DND-41 (cell line): ENCODE data around the gene TAOK3.

Experiments used
- ATAC-seq: fragments of 200-7000 bp; cut with Tn5 transposase; 3 replicates; pipeline ENCODE4 v1.9.1; 2021; ENCODE audit warnings: low read depth; ENCODE audit not compliant: insufficient read depth
- DNase-seq: peaks from one replicate; pipeline ENCODE4 v3.0.0-alpha.2; 2020
- H2AFZ ChIP-seq: 2 replicates; pipeline ENCODE4 v1.6.0; 2012; ENCODE audit warnings: low read depth, low read length
- H3K27ac ChIP-seq: 2 replicates; pipeline ENCODE4 v1.5.1; 2012; ENCODE audit warnings: low read length, inconsistent platforms
- H3K27me3 ChIP-seq: fragments of 200-600 bp; sonication (generic); 2 replicates; pipeline ENCODE4 v1.6.0; 2012; ENCODE audit warnings: low read length, mild to moderate bottlenecking, inconsistent platforms; ENCODE audit not compliant: insufficient read depth, poor library complexity
- H3K36me3 ChIP-seq: 2 replicates; pipeline ENCODE4 v1.5.1; 2012; ENCODE audit warnings: low read length, inconsistent platforms; ENCODE audit not compliant: insufficient read depth
- H3K4me1 ChIP-seq: 2 replicates; pipeline ENCODE4 v1.5.1; 2012; ENCODE audit warnings: mild to moderate bottlenecking, low read length; ENCODE audit not compliant: insufficient read depth
- H3K4me2 ChIP-seq: 2 replicates; pipeline ENCODE4 v1.6.0; 2012; ENCODE audit warnings: mild to moderate bottlenecking, moderate library complexity, low read length, inconsistent platforms; ENCODE audit not compliant: insufficient read depth
- H3K4me3 ChIP-seq, 2 experiments: fragments of 200-600 bp in 1 of 2; shearing (Covaris generic) in 1 of 2; 2 replicates each; pipeline ENCODE4 v1.5.1; 2012 to 2016; ENCODE audit warnings: inconsistent platforms in 2 of 2, low read length in 2 of 2, mild to moderate bottlenecking in 2 of 2, low read depth in 1 of 2, moderate library complexity in 1 of 2
- H3K79me2 ChIP-seq: 2 replicates; pipeline ENCODE4 v1.6.0; 2012; ENCODE audit warnings: low read length, inconsistent platforms; ENCODE audit not compliant: insufficient read depth
- H3K9ac ChIP-seq: 2 replicates; pipeline ENCODE4 v1.6.0; 2012; ENCODE audit warnings: low read depth, mild to moderate bottlenecking, inconsistent platforms, low read length, moderate library complexity
- H3K9me3 ChIP-seq: 2 replicates; pipeline ENCODE4 v1.5.1; 2012; ENCODE audit warnings: low read length, moderate library complexity, mild to moderate bottlenecking, inconsistent platforms; ENCODE audit not compliant: insufficient read depth, severe bottlenecking
- H4K20me1 ChIP-seq: 2 replicates; pipeline ENCODE4 v1.6.0; 2012; ENCODE audit warnings: low read length; ENCODE audit not compliant: insufficient read depth
- CTCF ChIP-seq: IDR thresholded peaks from 2 replicates; pipeline ENCODE4 v1.5.1; 2012; ENCODE audit warnings: borderline replicate concordance, low read length, moderate library complexity, mild to moderate bottlenecking; ENCODE audit not compliant: poor library complexity, severe bottlenecking; ENCODE audit errors: extremely low read depth
- EZH2 ChIP-seq: IDR thresholded peaks from 3 replicates; pipeline ENCODE4 v1.6.1; 2012; ENCODE audit warnings: borderline replicate concordance, low read depth, mild to moderate bottlenecking, moderate library complexity, low read length, inconsistent platforms; ENCODE audit not compliant: severe bottlenecking

Gene TAOK3

GRCh38 chr12:118206107-118206412, 166.6 kb downstream of the TAOK3 start:
- Histone ChIP-seq H3K4me2 (no peak overlapping the region), H3K27me3 (no peaks in the 10 kb centered on the region), H3K4me1 (no peaks in the 10 kb centered on the region), H3K9me3 (no peaks in the 10 kb centered on the region), H3K27ac (no peak overlapping the region), H3K79me2 (no peaks in the 10 kb centered on the region), H3K4me3 (no peak overlapping the region), H3K9ac (no peak overlapping the region), H2AFZ (no peak overlapping the region), H3K36me3 (peaks cover 40% of the 10 kb centered on the region), H4K20me1 (no peaks in the 10 kb centered on the region)
- ATAC-seq (no peak), DNase-seq (no peak)
- TF ChIP-seq CTCF (no peak), EZH2 (no peak)

GRCh38 chr12:118193958-118194357, 178.7 kb downstream of the TAOK3 start:
- H3K27ac ChIP-seq, result no peak overlapping the region
- no peaks in the 10 kb centered on the region for H3K4me1 ChIP-seq
- H3K9ac ChIP-seq, result no peak overlapping the region
- no peaks in the 10 kb centered on the region for H3K27me3 ChIP-seq
- H3K79me2 ChIP-seq, result no peaks in the 10 kb centered on the region
- TF ChIP-seq EZH2 (no peak), CTCF (no peak)
- no peaks in the 10 kb centered on the region for H3K9me3 ChIP-seq
- H2AFZ ChIP-seq, result no peak overlapping the region
- H3K4me2 ChIP-seq, result no peak overlapping the region
- peaks cover 56% of the 10 kb centered on the region for H3K36me3 ChIP-seq
- DNase-seq (no peak), ATAC-seq (no peak)
- no peaks in the 10 kb centered on the region for H4K20me1 ChIP-seq
- no peak overlapping the region for H3K4me3 ChIP-seq

- peaks cover 56% of the 10 kb centered on the region for H3K36me3 ChIP-seq
- H3K4me3 ChIP-seq, result no peak overlapping the region
- H2AFZ ChIP-seq, result no peak overlapping the region
- H3K9me3 ChIP-seq, result no peaks in the 10 kb centered on the region
- no peaks in the 10 kb centered on the region for H3K79me2 ChIP-seq
- no peaks in the 10 kb centered on the region for H3K4me1 ChIP-seq
- H3K9ac ChIP-seq, result no peak overlapping the region
- ATAC-seq, result no peak
- no peak overlapping the region for H3K4me2 ChIP-seq
- no peaks in the 10 kb centered on the region for H4K20me1 ChIP-seq
- TF ChIP-seq CTCF, result no peak
- TF ChIP-seq EZH2, result no peak
- no peak overlapping the region for H3K27ac ChIP-seq
- no peaks in the 10 kb centered on the region for H3K27me3 ChIP-seq
- no peak for DNase-seq
Measured at GRCh38 chr12:118193477-118193876, 179.2 kb downstream of the TAOK3 start.

GRCh38 chr12:118190266-118190665, 182.4 kb downstream of the TAOK3 start:
- DNase-seq (no peak), ATAC-seq (no peak)
- H3K36me3 ChIP-seq, result peaks cover 52% of the 10 kb centered on the region; the same call in 1 of the 2 replicates
- no peak overlapping the region for H2AFZ ChIP-seq
- no peak overlapping the region for H3K4me3 ChIP-seq
- H3K27ac ChIP-seq, result no peak overlapping the region
- no peak overlapping the region for H3K9ac ChIP-seq
- TF ChIP-seq CTCF, result no peak
- TF ChIP-seq EZH2, result no peak
- no peaks in the 10 kb centered on the region for H3K79me2 ChIP-seq
- no peaks in the 10 kb centered on the region for H3K9me3 ChIP-seq
- no peak overlapping the region for H3K4me2 ChIP-seq
- H4K20me1 ChIP-seq, result no peaks in the 10 kb centered on the region
- no peaks in the 10 kb centered on the region for H3K27me3 ChIP-seq
- no peaks in the 10 kb centered on the region for H3K4me1 ChIP-seq
